A549 (cell line): ENCODE results near the gene SLC35B2.

Source experiments
- CEBPB ChIP-seq, 2 experiments: fragments of >200 bp in 1 of 2; sonication (Bioruptor Twin) in 1 of 2; formaldehyde crosslinking in 1 of 2; IDR thresholded peaks; 2 replicates each; pipeline ENCODE4 v1.6.1; 2012 to 2016
- EP300 ChIP-seq, 2 experiments: fragments of >200 bp; sonication (Bioruptor Twin); formaldehyde crosslinking; IDR thresholded peaks; 2 replicates in 1 of 2; 3 replicates in 1 of 2; pipeline ENCODE4 v1.6.1; 2016 to 2017
- RCOR1 ChIP-seq: fragments of 150-350 bp; IDR thresholded peaks from 2 replicates; pipeline ENCODE4 v1.6.1; 2014; ENCODE audit warnings: antibody characterized with exemption, low read length, low read depth

- TF ChIP-seq RCOR1 (no peak), EP300 (IDR thresholded peaks at IDR 0.05) (no peak), CEBPB (IDR thresholded peaks at IDR 0.05) (no peak)
These were observed 4.3 kb upstream of the SLC35B2 start for GRCh38 chr6:44261581-44261980.
